Fibroblast of the aortic adventitia (primary cell): ENCODE data around the gene ORC3. TPM values are rescaled to one million over a fixed set of nuclear protein-coding genes. Genes with fewer than 3 reads are reported as not detected.
"Not testable (repeated sequence)": the region's sequence is repeated elsewhere in the genome, so short reads cannot be mapped to it uniquely, and the experiment has no call there.

ENCODE experiments used
- DNase-seq: peaks from one replicate; pipeline ENCODE4 v3.0.0-alpha.2; 2010; ENCODE audit warnings: low read depth
- H3K4me3 ChIP-seq: 2 replicates; pipeline ENCODE4 v1.5.1; 2011; ENCODE audit warnings: low read depth, mild to moderate bottlenecking, control low read depth, low read length, moderate library complexity
- CTCF ChIP-seq: IDR thresholded peaks from 2 replicates; pipeline ENCODE4 v1.5.1; 2011; ENCODE audit warnings: mild to moderate bottlenecking, low read length, control low read depth, inconsistent platforms; ENCODE audit not compliant: insufficient read depth
- total RNA-seq: library from RNA; depleted of rRNA; stranded (reverse); fragments of >200 nt; gene quantifications from 2 replicates; pipeline ENCODE4 v1.2.3, GENCODE V29; 2012; ENCODE audit warnings: low replicate concordance

Gene ORC3
- total RNA-seq, 1 donor, result 52.9 TPM

GRCh38 chr6:87684895-87685654 lies 95.1 kb downstream of the ORC3 start:
- TF ChIP-seq CTCF, result no peak
- DNase-seq, result peak; percentile 22
- H3K4me3 ChIP-seq, result no peak overlapping the region

- not testable (repeated sequence) for DNase-seq, H3K4me3 ChIP-seq
These were observed 96.8 kb downstream of the ORC3 start for GRCh38 chr6:87686636-87687205.

- DNase-seq, result no peak
- no peak for TF ChIP-seq CTCF
- no peak overlapping the region for H3K4me3 ChIP-seq
These were observed 97.4 kb downstream of the ORC3 start for GRCh38 chr6:87687296-87687695.

- not testable (repeated sequence) for DNase-seq, H3K4me3 ChIP-seq
These were observed 98.0 kb downstream of the ORC3 start for GRCh38 chr6:87687893-87688292.

- no peak for TF ChIP-seq CTCF
- no peak for DNase-seq
- no peak overlapping the region for H3K4me3 ChIP-seq
These were observed 100.5 kb downstream of the ORC3 start for GRCh38 chr6:87690441-87690840.

GRCh38 chr6:87692086-87692485 lies 102.2 kb downstream of the ORC3 start:
- no peak for DNase-seq
- no peak for TF ChIP-seq CTCF
- H3K4me3 ChIP-seq, result no peak overlapping the region

- H3K4me3 ChIP-seq, DNase-seq: not testable (repeated sequence)
These were observed 106.9 kb downstream of the ORC3 start for GRCh38 chr6:87696817-87697216.

GRCh38 chr6:87697581-87698546 lies 107.9 kb downstream of the ORC3 start:
- DNase-seq, result peak; percentile 92
- peak overlapping the region; percentile 95 for H3K4me3 ChIP-seq
- no peak for TF ChIP-seq CTCF
